Hypothalamus (tissue), 51 donors: ENCODE measurements around the gene ARPC2.

Experiments used
- DNase-seq, 51 donors: peaks; one replicate each; lab custom pipeline; 2025; lab: John Stamatoyannopoulos, UW

Gene ARPC2

GRCh38 chr2:218285604-218286003, 68.6 kb downstream of the ARPC2 start:
- peak in 32 of 51 donors; percentile 11 to 77 (median 52) for DNase-seq

GRCh38 chr2:218286570-218287459, 69.8 kb downstream of the ARPC2 start:
- peak; percentile 29 to 93 (median 72) for DNase-seq

GRCh38 chr2:218289639-218290315, 72.8 kb downstream of the ARPC2 start:
- DNase-seq: peak in 7 of 51 donors; percentile 3 to 60 (median 35)

- DNase-seq: peak in 1 of 51 donors; percentile 26
Observed at GRCh38 chr2:218290316-218291261, 73.6 kb downstream of the ARPC2 start.

DNA sequence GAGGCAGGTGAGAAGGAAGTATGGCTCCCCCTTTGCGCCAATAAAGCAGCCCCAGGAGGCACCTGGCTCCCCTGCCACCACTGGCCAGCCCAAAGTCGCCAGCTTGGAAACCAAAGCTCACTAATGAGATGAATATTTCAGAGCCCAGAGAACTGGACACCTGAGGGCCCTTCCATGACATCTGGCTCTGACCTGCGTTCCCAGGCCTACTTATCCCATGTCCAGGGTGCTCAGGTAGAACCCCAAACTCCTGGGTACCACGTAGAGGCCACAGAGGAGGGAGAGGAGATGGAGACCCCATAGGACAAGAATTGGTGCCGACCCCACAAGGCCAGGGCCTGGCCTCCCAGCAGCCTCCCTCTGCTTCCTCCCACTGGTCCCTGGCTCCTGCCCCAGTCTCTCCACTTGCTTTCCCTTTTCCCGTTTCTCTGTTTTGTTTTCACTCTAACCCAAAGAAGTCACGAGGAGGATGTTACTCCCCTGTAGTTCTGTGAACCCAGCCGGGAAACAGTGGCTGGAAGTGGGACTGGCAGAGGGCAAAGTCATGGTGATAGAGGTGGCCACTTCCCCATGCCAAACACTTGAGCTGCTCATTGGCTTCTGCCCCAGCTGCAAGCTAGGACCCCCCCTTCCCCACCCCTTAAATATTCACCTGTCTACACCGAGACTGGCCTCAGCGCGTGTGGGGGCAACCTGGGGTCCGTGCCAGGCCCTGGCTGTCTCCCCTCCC, 74.5 kb downstream of the ARPC2 start:
- peak in 6 of 51 donors; percentile 19 to 62 (median 45) for DNase-seq

GRCh38 chr2:218292048-218293014, 75.3 kb downstream of the ARPC2 start, which contains the start of gene TMBIM1:
Gene TMBIM1, minus strand, starts transcription at chr2:218292503. Its CDS starts 10,362 bp downstream, at chr2:218282141.
- DNase-seq: peak in 46 of 51 donors; percentile 28 to 90 (median 58)

- DNase-seq: no peak
Observed at GRCh38 chr2:218293715-218294429, 76.9 kb downstream of the ARPC2 start.

- DNase-seq: no peak
Observed at GRCh38 chr2:218294430-218295022, 77.5 kb downstream of the ARPC2 start.

GRCh38 chr2:218295029-218295428, 78.0 kb downstream of the ARPC2 start:
- no peak for DNase-seq

DNA sequence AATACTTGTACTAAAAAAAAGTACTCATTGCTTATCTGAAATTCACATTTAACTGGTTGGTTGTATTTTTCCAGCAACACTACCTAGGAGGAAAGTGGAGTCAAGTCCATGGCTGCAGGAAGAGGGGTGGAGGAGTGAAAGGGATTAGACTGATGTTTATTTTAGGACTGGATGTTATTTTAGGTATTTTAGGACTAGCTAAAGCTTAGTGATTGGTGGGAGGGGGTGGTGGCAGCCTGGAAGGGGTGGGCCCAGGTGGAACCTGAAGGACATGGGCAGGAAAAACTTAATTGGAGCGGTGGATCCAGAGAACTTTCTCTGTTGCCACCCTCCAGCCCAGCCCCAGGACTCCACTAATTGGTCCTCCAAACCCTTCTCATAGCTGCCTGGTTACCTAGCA, 79.2 kb downstream of the ARPC2 start:
- DNase-seq: no peak

- DNase-seq: peak in 29 of 51 donors; percentile 10 to 80 (median 53)
Observed at GRCh38 chr2:218296847-218297246, 79.9 kb downstream of the ARPC2 start.

- DNase-seq: peak in 22 of 51 donors; percentile 5 to 52 (median 32)
Observed at GRCh38 chr2:218298314-218298875, 81.4 kb downstream of the ARPC2 start.

- no peak for DNase-seq
Observed at GRCh38 chr2:218300141-218300540, 83.2 kb downstream of the ARPC2 start.

GRCh38 chr2:218301176-218301819, 84.3 kb downstream of the ARPC2 start:
- peak in 47 of 51 donors; percentile 20 to 90 (median 65) for DNase-seq
